Suprapubic skin (tissue), 3 donors: ENCODE data around the gene GADD45A.

Experiments used
- CTCF ChIP-seq, 2 donors: fragments of 200-600 bp in 1 of 2; fragments of 450-650 bp in 1 of 2; sonication (generic) in 1 of 2; IDR thresholded peaks; one replicate each; pipeline ENCODE4 v1.5.1; 2016 to 2019; ENCODE audit warnings: antibody characterized with exemption in 2 of 2, mild to moderate bottlenecking in 1 of 2, moderate library complexity in 1 of 2
- EP300 ChIP-seq: sonication (generic); formaldehyde crosslinking; IDR thresholded peaks from one replicate; pipeline ENCODE4 v1.6.1; 2017; ENCODE audit warnings: antibody characterized with exemption

DNA sequence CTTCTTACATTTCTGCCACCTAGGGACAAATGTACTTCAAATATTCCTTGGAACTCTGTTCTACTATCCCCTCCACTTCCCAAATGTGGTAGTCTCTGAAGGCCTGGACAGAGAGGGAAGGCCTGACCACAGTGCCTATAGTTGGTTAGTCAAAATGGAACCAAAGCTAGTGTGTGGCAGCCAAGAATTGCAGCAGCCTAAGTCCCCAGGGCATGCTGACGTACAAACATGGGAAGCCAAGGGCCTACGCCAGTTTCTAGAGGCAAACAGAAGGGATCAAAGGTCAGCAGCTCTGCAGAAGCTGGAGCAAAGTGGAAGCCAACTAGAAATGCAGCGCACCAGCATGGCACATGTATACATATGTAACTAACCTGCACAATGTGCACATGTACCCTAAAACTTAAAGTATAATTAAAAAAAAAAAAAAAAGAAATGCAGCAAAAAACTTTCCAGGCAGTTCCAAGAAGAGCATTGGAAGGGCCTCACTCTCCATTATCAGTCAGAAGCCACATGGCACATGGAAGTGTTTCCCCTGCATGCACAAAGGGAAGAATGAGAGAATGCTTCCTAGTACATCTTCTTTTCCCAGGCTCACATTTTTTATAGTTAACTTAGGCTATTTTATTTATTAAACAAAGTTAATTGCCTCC lies 39.4 kb upstream of the GADD45A start:
- no peak for TF ChIP-seq EP300
- TF ChIP-seq CTCF (IDR thresholded peaks at IDR 0.05) = no peak
